GM19438 (cell line): ENCODE data around the gene CLCN7.

Source experiments
- ATAC-seq: cut with Tn5 transposase; IDR thresholded peaks from one replicate; pipeline ENCODE4 v1.9.1; 2021; ENCODE audit warnings: low read depth; ENCODE audit not compliant: unreplicated experiment

Gene CLCN7

DNA sequence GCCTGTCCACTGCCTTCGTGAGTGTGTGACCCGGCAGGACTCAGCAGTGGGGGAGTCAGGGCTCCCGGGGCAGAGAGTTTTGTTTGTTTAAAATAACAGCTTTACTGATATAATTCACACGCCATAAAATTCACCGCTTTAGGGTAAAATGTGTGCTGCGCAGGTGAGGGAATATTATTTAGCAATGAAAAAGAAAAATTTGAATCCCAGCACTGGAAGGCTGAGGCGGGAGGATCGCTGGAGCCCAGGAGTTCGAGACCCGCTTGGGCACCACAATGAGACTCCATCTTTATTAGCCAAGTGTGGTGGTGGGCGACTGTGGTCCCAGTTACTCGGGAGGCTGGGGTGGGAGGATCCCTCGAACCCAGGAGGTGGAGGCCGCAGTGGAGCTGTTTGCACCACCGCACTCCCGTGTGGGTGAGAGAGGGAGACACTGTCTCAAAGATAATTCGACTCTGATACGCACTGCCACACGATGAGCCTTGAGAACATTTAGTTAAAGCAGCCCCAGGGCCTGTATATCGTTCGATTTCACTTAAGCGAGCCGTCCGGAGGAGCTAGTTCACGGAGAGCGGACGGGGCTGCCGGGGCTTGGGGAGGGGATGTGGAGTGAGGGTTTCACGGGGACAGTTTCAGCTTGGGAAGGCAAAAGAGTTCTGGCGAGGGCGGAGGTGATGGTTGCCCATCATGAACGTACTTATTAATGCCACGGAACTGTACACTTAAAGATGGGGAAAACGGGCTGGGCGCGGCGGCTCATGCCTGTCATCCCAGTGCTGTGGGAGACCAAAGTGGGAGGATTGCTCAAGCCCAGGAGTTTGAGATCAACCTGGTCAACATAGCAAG, 28.5 kb upstream of the CLCN7 start:
- no peak for ATAC-seq

- no peak for ATAC-seq
Observed at GRCh38 chr16:1502092-1503004, 27.5 kb upstream of the CLCN7 start.

GRCh38 chr16:1501630-1502029, 26.8 kb upstream of the CLCN7 start:
- no peak for ATAC-seq

GRCh38 chr16:1500465-1501150, 25.8 kb upstream of the CLCN7 start:
- no peak for ATAC-seq

DNA sequence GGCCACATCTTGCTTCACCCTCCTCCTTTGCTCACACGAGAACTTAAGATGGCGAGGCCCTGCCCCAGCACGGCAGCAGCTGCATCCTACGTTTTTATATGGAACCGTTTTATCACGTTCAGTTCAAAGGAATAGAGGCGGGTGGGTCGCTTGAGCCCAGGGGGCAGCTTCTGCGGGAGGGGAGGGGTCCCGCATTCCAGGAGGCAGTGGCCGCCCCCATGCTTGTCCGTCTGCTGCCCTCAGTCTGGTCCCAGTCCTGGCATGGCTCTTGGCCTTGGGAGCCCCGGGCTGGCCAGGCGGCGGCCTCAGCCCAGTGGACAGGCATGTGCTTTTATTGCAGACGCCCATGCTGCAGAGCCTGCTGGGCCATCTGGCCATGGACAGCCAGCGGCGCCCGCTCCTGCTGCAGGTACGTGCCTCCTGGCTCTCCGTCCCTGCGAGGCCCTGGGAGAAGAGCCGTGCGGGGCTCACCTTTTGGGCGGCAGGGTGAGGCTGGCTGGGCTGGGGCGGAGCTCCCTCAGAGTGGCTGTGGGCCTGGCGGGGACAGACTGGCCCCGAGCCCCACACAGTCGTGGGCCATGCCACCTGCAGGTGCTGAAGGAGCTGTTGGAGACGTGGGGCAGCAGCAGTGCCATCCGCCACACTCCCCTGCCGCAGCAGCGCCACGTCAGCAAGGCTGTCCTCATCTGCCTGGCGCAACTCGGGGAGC, 25.1 kb upstream of the CLCN7 start:
- no peak for ATAC-seq

GRCh38 chr16:1498899-1499676, 24.3 kb upstream of the CLCN7 start:
- no peak for ATAC-seq

- ATAC-seq, result no peak
Observed at GRCh38 chr16:1497014-1497598, 22.3 kb upstream of the CLCN7 start.

DNA sequence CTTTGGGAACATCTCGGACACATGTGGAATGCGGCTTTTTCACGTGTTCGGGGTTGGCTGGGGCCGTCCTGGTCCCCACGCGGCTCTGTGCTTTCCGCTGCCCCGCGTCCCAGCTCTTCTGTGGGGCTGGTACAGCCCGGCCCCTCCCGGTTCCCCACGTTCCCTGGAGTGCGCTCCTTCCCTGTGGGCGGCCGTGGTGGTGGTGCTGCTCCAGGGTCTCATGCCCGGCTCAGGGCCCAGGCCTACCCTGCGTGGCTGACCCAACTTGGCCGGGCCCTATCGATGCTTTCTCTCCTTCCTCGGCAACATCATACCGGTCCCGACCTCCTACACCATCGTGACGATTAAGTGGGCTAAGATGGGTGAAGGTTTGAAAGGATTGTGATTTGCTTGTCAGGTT, 21.6 kb upstream of the CLCN7 start:
- no peak for ATAC-seq

DNA sequence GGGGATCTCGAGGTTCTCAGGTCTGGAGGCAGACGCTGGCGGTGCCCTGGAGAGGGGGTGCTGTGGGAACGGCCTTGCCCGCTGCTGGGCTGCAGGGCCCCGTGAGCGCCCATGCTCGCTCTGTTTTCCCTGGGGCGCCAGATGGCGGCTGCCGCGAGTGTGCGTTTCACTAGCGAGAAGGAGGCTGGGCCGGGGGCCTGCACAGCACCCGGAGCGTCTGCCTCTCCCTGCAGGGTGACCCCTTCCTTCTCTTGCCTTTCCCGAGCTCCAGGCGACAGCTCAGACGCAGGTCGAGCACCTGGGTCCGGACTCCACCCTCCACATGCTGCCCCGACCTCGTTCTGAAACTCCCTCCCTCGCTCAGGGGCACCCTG, 21.0 kb upstream of the CLCN7 start:
- no peak for ATAC-seq

GRCh38 chr16:1495211-1495888, 20.5 kb upstream of the CLCN7 start:
- no peak for ATAC-seq

GRCh38 chr16:1494711-1495110, 19.9 kb upstream of the CLCN7 start:
- no peak for ATAC-seq

GRCh38 chr16:1494129-1494640, 19.4 kb upstream of the CLCN7 start:
- no peak for ATAC-seq

GRCh38 chr16:1493746-1494094, 18.9 kb upstream of the CLCN7 start:
- ATAC-seq, result no peak

DNA sequence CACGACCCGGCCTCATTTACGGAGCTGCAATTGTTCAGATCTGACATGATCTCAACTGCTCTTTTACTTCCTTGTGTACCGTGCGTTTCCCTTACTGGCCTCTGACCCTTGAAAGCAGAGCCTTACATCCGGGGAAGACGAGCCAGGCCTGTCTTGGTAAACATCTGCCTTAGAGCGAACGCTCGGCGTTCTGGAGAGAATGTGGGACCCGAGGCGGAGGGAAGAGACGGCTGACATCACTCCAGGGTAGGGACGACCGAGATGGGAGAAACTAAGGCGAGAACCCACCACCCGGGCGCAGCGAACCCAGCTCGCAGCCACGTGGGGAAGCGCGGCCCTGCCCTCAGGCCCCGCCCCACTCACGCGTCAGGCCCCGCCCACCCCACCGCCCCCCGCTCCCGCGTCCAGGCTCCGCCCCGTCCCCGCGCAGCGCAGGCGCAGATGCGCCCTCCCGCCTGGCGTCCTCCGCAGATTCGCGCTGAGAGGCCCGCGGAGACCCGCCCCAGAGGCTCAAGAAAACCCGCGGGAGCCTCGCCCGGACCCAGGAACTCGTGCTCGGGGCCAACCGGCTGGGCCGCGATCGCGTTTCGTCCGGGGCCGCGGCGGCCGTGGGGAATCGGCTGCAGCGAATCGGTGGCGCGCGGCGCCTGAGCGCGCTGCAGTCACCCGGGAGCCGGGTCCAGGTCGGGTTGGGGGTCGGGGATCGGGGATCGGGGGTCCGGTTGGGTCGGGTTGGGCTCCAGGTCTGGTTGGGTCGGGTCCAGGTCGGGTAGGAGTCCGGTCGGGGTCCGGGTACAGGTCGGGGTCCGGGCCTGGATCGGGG, 18.3 kb upstream of the CLCN7 start, which contains the start of gene TELO2:
Gene TELO2, plus strand, starts transcription at position 438 of the 823 bp plus-strand sequence. CDS start 922 bp downstream, outside the sequence.
- peak; percentile 59 for ATAC-seq

- no peak for ATAC-seq
Observed at GRCh38 chr16:1492082-1492922, 17.5 kb upstream of the CLCN7 start.

DNA sequence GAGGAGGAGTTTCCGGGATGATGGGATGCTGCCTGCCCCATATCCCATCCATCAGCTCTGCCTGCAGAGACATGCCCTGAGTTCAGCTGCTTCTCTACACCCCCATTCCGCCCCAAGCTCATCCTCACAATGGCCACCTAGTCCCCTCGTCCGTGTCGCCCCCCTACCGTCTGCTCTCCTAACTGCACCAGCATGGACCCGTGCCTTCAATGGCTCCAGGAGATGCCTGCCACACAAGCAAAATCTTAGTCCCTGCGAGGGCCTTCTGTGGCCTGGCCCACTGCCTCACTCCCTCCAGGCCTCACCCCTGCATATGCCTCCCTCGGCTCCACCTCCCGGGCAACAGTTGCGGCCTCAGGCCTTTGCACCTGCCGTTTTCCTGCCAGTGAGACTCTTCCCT, 16.5 kb upstream of the CLCN7 start:
- no peak for ATAC-seq

- ATAC-seq, result no peak
Observed at GRCh38 chr16:1489077-1489476, 14.2 kb upstream of the CLCN7 start.
